ENCODE data around the gene CLEC9A. TPM values are rescaled to one million over a fixed set of nuclear protein-coding genes. Genes with fewer than 3 reads are reported as not detected.
"Not testable (repeated sequence)": the region's sequence is repeated elsewhere in the genome, so short reads cannot be mapped to it uniquely, and the experiment has no call there.

CLEC9A gene
- total RNA-seq (2014; rRNA removed; shearing (Covaris generic); ENCODE audit: low replicate concordance): not detected in 2 replicates

- H3K9me3 ChIP-seq: no peaks in the 10 kb centered on the region
- H3K36me3 ChIP-seq: no peaks in the 10 kb centered on the region
- no peak within 1 kb of the TSS for H3K4me3 ChIP-seq
- no peak for DNase-seq
- H3K27me3 ChIP-seq: no peaks in the 10 kb centered on the region
Observed at GRCh38 chr12:10030446-10030845, at the start of gene CLEC9A. Gene CLEC9A (plus strand): TSS chr12:10030682. CDS start chr12:10052688, 22,006 bp downstream.

- Histone ChIP-seq H3K27me3 (peaks cover 6% of the 10 kb centered on the region; the same call in 1 of the 2 replicates), H3K9me3 (no peaks in the 10 kb centered on the region), H3K4me3 (no peak overlapping the region), H3K36me3 (no peaks in the 10 kb centered on the region)
- DNase-seq: no peak
Observed at GRCh38 chr12:9991876-9992275, 38.6 kb upstream of the CLEC9A start.

GRCh38 chr12:9992296-9992695, 38.2 kb upstream of the CLEC9A start:
- Histone ChIP-seq H3K27me3 (peaks cover 6% of the 10 kb centered on the region; the same call in 1 of the 2 replicates), H3K4me3 (no peak overlapping the region), H3K36me3 (no peaks in the 10 kb centered on the region), H3K9me3 (no peaks in the 10 kb centered on the region)
- no peak for DNase-seq

GRCh38 chr12:9999016-9999415, 31.5 kb upstream of the CLEC9A start, which contains the start of gene CLEC1B:
Gene CLEC1B (minus strand): TSS chr12:9999121. CDS start chr12:9999100, 21 bp downstream.
- DNase-seq: no peak
- Histone ChIP-seq H3K4me3 (no peak within 1 kb of the TSS), H3K27me3 (peaks cover 6% of the 10 kb centered on the region; the same call in 1 of the 2 replicates), H3K9me3 (no peaks in the 10 kb centered on the region), H3K36me3 (no peaks in the 10 kb centered on the region)

- H3K9me3 ChIP-seq: no peaks in the 10 kb centered on the region
- DNase-seq: no peak
- H3K4me3 ChIP-seq: no peak overlapping the region
- no peaks in the 10 kb centered on the region for H3K36me3 ChIP-seq
- 0 out of 2 replicates have a peak, but pooled peaks cover 2% of the 10 kb centered on the region for H3K27me3 ChIP-seq
Observed at GRCh38 chr12:10001171-10001776, 29.2 kb upstream of the CLEC9A start.

GRCh38 chr12:10012630-10013330, 17.7 kb upstream of the CLEC9A start:
- DNase-seq: no peak
- H3K9me3 ChIP-seq: no peaks in the 10 kb centered on the region
- H3K36me3 ChIP-seq: no peaks in the 10 kb centered on the region
- H3K4me3 ChIP-seq: no peak overlapping the region
- no peaks in the 10 kb centered on the region for H3K27me3 ChIP-seq

- H3K27me3 ChIP-seq: no peaks in the 10 kb centered on the region
- H3K36me3 ChIP-seq: no peaks in the 10 kb centered on the region
- no peaks in the 10 kb centered on the region for H3K9me3 ChIP-seq
- no peak overlapping the region for H3K4me3 ChIP-seq
- DNase-seq: no peak
Observed at GRCh38 chr12:10015450-10015849, 15.0 kb upstream of the CLEC9A start.

- Histone ChIP-seq H3K9me3 (no peaks in the 10 kb centered on the region), H3K4me3 (no peak overlapping the region), H3K27me3 (no peaks in the 10 kb centered on the region), H3K36me3 (no peaks in the 10 kb centered on the region)
- DNase-seq: no peak
Observed at GRCh38 chr12:10016881-10017280, 13.6 kb upstream of the CLEC9A start.

- Histone ChIP-seq H3K27me3 (no peaks in the 10 kb centered on the region), H3K9me3 (no peaks in the 10 kb centered on the region), H3K36me3 (no peaks in the 10 kb centered on the region), H3K4me3 (no peak overlapping the region)
- no peak for DNase-seq
Observed at GRCh38 chr12:10018386-10018785, 12.1 kb upstream of the CLEC9A start.

- Histone ChIP-seq H3K27me3 (no peaks in the 10 kb centered on the region), H3K36me3 (no peaks in the 10 kb centered on the region), H3K4me3 (no peak overlapping the region), H3K9me3 (no peaks in the 10 kb centered on the region)
- no peak for DNase-seq
Observed at GRCh38 chr12:10021342-10021741, 9.1 kb upstream of the CLEC9A start.

GRCh38 chr12:10025236-10025635, 5.2 kb upstream of the CLEC9A start:
- no peak overlapping the region for H3K4me3 ChIP-seq
- no peaks in the 10 kb centered on the region for H3K9me3 ChIP-seq
- no peaks in the 10 kb centered on the region for H3K36me3 ChIP-seq
- H3K27me3 ChIP-seq: no peaks in the 10 kb centered on the region
- DNase-seq: no peak

- DNase-seq, H3K27me3 ChIP-seq, H3K4me3 ChIP-seq, H3K9me3 ChIP-seq, H3K36me3 ChIP-seq: not testable (repeated sequence)
Observed at GRCh38 chr12:10026666-10027065, 3.8 kb upstream of the CLEC9A start.

GRCh38 chr12:10027311-10027710, 3.2 kb upstream of the CLEC9A start:
- H3K4me3 ChIP-seq: no peak overlapping the region
- no peaks in the 10 kb centered on the region for H3K9me3 ChIP-seq
- no peaks in the 10 kb centered on the region for H3K27me3 ChIP-seq
- no peaks in the 10 kb centered on the region for H3K36me3 ChIP-seq
- DNase-seq: peak; percentile 8

- no peak overlapping the region for H3K4me3 ChIP-seq
- no peaks in the 10 kb centered on the region for H3K27me3 ChIP-seq
- H3K36me3 ChIP-seq: no peaks in the 10 kb centered on the region
- peak; percentile 40 for DNase-seq
- H3K9me3 ChIP-seq: no peaks in the 10 kb centered on the region
Observed at GRCh38 chr12:10027721-10028120, 2.8 kb upstream of the CLEC9A start.

- no peak for DNase-seq
Observed at GRCh38 chr12:10031321-10031720, 839 bp downstream of the CLEC9A start.

GRCh38 chr12:10031771-10032175, 1.3 kb downstream of the CLEC9A start:
- no peaks in the 10 kb centered on the region for H3K36me3 ChIP-seq
- peak; percentile 77 for DNase-seq
- H3K4me3 ChIP-seq: no peak overlapping the region
- H3K9me3 ChIP-seq: no peaks in the 10 kb centered on the region
- no peaks in the 10 kb centered on the region for H3K27me3 ChIP-seq

More at GRCh38 chr12:10031321-10031720, 839 bp downstream of the CLEC9A start:
- no peaks in the 10 kb centered on the region for H3K9me3 ChIP-seq
- H3K27me3 ChIP-seq: no peaks in the 10 kb centered on the region
- H3K4me3 ChIP-seq: no peak overlapping the region
- H3K36me3 ChIP-seq: no peaks in the 10 kb centered on the region

- Histone ChIP-seq H3K9me3 (no peaks in the 10 kb centered on the region), H3K27me3 (no peaks in the 10 kb centered on the region), H3K4me3 (no peak overlapping the region), H3K36me3 (no peaks in the 10 kb centered on the region)
- no peak for DNase-seq
Observed at GRCh38 chr12:10033783-10034545, 3.5 kb downstream of the CLEC9A start.
